ENCODE measurements around the gene CDK8. TPM values are rescaled to one million over a fixed set of nuclear protein-coding genes. Genes with fewer than 3 reads are reported as not detected.

CDK8 gene
- polyA plus RNA-seq, 2 of the 4 experiments (the other 2 are of a cell fraction): 9.9 to 20.9 TPM

DNA sequence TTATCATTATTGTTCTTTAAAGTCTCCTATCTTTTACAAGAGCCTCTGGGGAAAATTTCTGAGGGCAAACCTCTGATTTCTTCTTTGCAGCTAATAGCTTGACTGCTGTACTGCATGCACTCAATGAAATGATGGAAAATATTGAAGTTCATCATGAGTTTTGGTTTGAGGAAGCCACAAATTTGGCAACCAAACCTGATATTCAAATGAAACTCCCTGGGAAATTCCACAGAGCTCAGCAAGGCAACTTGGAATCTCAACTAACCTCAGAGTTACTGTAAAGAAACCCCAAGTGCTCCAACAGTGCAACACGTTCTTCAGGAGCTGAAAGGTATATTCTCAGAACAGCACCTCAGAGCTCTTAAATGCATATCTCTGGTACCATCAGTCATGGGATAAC lies 17.6 kb upstream of the CDK8 start (continued):
- TF ChIP-seq, protein P1, sequence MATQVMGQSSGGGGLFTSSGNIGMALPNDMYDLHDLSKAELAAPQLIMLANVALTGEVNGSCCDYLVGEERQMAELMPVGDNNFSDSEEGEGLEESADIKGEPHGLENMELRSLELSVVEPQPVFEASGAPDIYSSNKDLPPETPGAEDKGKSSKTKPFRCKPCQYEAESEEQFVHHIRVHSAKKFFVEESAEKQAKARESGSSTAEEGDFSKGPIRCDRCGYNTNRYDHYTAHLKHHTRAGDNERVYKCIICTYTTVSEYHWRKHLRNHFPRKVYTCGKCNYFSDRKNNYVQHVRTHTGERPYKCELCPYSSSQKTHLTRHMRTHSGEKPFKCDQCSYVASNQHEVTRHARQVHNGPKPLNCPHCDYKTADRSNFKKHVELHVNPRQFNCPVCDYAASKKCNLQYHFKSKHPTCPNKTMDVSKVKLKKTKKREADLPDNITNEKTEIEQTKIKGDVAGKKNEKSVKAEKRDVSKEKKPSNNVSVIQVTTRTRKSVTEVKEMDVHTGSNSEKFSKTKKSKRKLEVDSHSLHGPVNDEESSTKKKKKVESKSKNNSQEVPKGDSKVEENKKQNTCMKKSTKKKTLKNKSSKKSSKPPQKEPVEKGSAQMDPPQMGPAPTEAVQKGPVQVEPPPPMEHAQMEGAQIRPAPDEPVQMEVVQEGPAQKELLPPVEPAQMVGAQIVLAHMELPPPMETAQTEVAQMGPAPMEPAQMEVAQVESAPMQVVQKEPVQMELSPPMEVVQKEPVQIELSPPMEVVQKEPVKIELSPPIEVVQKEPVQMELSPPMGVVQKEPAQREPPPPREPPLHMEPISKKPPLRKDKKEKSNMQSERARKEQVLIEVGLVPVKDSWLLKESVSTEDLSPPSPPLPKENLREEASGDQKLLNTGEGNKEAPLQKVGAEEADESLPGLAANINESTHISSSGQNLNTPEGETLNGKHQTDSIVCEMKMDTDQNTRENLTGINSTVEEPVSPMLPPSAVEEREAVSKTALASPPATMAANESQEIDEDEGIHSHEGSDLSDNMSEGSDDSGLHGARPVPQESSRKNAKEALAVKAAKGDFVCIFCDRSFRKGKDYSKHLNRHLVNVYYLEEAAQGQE (IDR thresholded peaks at IDR 0.05): no peak
- TF ChIP-seq EHF (CRISPR knock-in tag; IDR thresholded peaks at IDR 0.05): no peak

DNA sequence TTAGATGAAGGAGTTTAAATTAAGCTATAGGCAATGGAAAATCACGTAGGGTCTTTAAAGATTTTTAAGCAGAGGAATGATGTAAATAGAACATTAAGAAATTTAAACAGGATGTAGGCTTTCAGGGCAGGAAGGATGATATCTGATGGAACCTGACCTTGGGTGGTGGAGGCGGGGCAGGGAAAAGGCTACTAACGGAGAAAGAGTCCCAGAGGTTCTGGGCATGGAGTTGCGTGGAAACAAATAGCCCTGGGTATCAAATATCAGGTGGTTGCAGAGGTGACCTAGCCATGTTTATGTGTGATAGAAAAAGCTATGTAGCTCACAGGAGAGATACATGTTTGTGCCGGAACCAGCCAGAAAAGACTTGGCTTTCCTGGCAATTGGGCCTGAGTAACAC lies 7.8 kb upstream of the CDK8 start:
- POLR2A ChIA-PET: no interaction called here
- 86% methylated on average over 5 of the region's 5 CpGs for WGBS (ENCODE audit: missing lambda C conversion rate)

DNA sequence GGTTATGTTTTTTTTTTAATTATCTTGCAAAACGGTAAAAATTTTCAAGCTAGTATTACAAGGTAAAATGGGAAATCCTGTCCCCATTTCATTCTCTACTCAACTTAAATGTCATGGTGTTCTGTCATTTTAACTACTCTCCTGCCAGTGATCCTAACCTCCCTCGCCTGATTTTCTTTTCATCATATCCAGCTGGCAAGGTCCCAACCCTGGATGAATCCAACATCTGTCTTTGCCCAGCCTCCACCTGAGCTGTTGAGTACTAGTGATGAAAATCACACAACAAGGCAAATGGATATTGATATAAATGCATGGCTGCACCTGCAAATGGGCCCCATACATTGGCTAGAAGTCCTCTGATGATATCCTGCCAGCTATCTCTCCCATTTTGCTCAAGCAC lies 6.9 kb upstream of the CDK8 start:
- Histone ChIP-seq H3K27ac (no peak overlapping the region), H3K4me2 (no peak overlapping the region), H3K4me3 (no peak overlapping the region), H3K4me1 (no peaks in the 10 kb centered on the region), H3K9me3 (peaks cover 7% of the 10 kb centered on the region; the same call in 2 of the 3 replicates)
- 18% methylated on average over 2 of the region's 2 CpGs for WGBS (ENCODE audit: missing lambda C conversion rate)
- ChIA-PET CTCF (no interaction called here), POLR2A (no interaction called here)
- FAIRE-seq: no peak
- ATAC-seq: no peak
- no peak for DNase-seq (ENCODE audit: low read depth in 1 of 2, low spot score in 1 of 2)
- no peak for TF ChIP-seq MYC (IDR thresholded peaks at IDR 0.05; ENCODE audit: borderline replicate concordance, low read length)
- TF ChIP-seq HOXB5 (CRISPR knock-in tag; IDR thresholded peaks at IDR 0.05): no peak
- no peak for TF ChIP-seq SMC3 (IDR thresholded peaks at IDR 0.05)
- TF ChIP-seq, protein P2, sequence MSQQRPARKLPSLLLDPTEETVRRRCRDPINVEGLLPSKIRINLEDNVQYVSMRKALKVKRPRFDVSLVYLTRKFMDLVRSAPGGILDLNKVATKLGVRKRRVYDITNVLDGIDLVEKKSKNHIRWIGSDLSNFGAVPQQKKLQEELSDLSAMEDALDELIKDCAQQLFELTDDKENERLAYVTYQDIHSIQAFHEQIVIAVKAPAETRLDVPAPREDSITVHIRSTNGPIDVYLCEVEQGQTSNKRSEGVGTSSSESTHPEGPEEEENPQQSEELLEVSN (IDR thresholded peaks at IDR 0.05; ENCODE audit: borderline replicate concordance, low read depth): no peak
- TF ChIP-seq RARB (CRISPR knock-in tag; IDR thresholded peaks at IDR 0.05): no peak
- TF ChIP-seq, protein P1 (IDR thresholded peaks at IDR 0.05): no peak
- no peak for TF ChIP-seq NPAS2 (CRISPR knock-in tag; IDR thresholded peaks at IDR 0.05; ENCODE audit: borderline replicate concordance)
- no peak for TF ChIP-seq ESRRA (IDR thresholded peaks at IDR 0.05; ENCODE audit: borderline replicate concordance, low read length)

More for the DNA sequence above, 7.8 kb upstream of the CDK8 start:
- FAIRE-seq (no peak), ATAC-seq (no peak), DNase-seq (ENCODE audit: low read depth in 1 of 2, low spot score in 1 of 2) (no peak)
- no peak for TF ChIP-seq NPAS2 (CRISPR knock-in tag; IDR thresholded peaks at IDR 0.05; ENCODE audit: borderline replicate concordance)
- TF ChIP-seq ZFP36 (IDR thresholded peaks at IDR 0.05; ENCODE audit: borderline replicate concordance, partially characterized antibody): no peak
- TF ChIP-seq CHD4 (IDR thresholded peaks at IDR 0.05; ENCODE audit: borderline replicate concordance): no peak
- TF ChIP-seq, protein P3, sequence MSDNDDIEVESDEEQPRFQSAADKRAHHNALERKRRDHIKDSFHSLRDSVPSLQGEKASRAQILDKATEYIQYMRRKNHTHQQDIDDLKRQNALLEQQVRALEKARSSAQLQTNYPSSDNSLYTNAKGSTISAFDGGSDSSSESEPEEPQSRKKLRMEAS (IDR thresholded peaks at IDR 0.05): no peak
- TF ChIP-seq, protein P4, sequence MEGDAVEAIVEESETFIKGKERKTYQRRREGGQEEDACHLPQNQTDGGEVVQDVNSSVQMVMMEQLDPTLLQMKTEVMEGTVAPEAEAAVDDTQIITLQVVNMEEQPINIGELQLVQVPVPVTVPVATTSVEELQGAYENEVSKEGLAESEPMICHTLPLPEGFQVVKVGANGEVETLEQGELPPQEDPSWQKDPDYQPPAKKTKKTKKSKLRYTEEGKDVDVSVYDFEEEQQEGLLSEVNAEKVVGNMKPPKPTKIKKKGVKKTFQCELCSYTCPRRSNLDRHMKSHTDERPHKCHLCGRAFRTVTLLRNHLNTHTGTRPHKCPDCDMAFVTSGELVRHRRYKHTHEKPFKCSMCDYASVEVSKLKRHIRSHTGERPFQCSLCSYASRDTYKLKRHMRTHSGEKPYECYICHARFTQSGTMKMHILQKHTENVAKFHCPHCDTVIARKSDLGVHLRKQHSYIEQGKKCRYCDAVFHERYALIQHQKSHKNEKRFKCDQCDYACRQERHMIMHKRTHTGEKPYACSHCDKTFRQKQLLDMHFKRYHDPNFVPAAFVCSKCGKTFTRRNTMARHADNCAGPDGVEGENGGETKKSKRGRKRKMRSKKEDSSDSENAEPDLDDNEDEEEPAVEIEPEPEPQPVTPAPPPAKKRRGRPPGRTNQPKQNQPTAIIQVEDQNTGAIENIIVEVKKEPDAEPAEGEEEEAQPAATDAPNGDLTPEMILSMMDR (IDR thresholded peaks at IDR 0.05): no peak
- TF ChIP-seq TP53 (CRISPR knock-in tag; IDR thresholded peaks at IDR 0.05): no peak
- no peak for TF ChIP-seq ZNF302 (CRISPR knock-in tag; IDR thresholded peaks at IDR 0.05)
- Histone ChIP-seq H3K4me3 (no peak overlapping the region), H3K4me1 (no peaks in the 10 kb centered on the region), H3K27ac (no peak overlapping the region), H3K9me3 (peaks cover 7% of the 10 kb centered on the region; the same call in 2 of the 3 replicates), H3K4me2 (no peak overlapping the region)
- CTCF ChIA-PET: no interaction called here
